HUES6 (cell line): Measurements from ENCODE around the gene SCN5A.

ENCODE experiments used
- H3K27ac ChIP-seq: 2 replicates; pipeline ENCODE4 v1.7.0; 2013; ENCODE audit warnings: low read depth, mild to moderate bottlenecking, low read length, inconsistent platforms
- H3K27me3 ChIP-seq: 2 replicates; pipeline ENCODE4 v1.6.1; 2013; ENCODE audit warnings: low read length; ENCODE audit not compliant: control insufficient read depth, insufficient read depth
- H3K36me3 ChIP-seq: 2 replicates; pipeline ENCODE4 v1.6.1; 2013; ENCODE audit warnings: low read length; ENCODE audit not compliant: control insufficient read depth, insufficient read depth
- H3K4me1 ChIP-seq: 2 replicates; pipeline ENCODE4 v1.6.1; 2013; ENCODE audit warnings: low read length; ENCODE audit not compliant: control insufficient read depth, insufficient read depth
- H3K4me3 ChIP-seq: 2 replicates; pipeline ENCODE4 v1.5.1; 2013; ENCODE audit warnings: low read depth, low read length
- H3K9ac ChIP-seq: one replicate; pipeline ENCODE4 v1.6.1; 2013; ENCODE audit warnings: mild to moderate bottlenecking, low read length
- H3K9me3 ChIP-seq: 2 replicates; pipeline ENCODE4 v1.6.1; 2013; ENCODE audit warnings: low read depth, low read length; ENCODE audit not compliant: control insufficient read depth, insufficient read depth

The SCN5A gene

DNA sequence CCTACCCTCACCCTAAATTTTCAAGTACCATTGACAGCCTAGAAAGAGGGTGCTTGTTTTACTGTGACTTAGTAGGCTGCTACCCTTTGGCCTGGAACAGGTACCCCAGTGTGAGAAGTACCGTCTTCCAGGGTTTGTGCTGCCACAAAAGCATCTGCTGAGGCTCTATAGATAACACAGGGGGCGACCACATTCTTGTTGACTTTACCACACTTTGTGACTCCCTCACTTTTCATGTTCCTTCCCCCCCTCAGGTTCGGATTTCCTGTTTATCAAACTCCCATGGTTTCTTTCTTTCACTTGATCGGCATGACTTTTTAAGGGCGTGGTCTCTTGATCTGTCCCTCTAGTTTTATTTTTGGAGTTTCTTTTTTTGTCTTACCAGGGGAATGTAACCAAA, 129.8 kb downstream of the SCN5A start:
- peak overlapping the region; percentile 36; the same call in 1 of the 2 replicates for H3K27ac ChIP-seq
- peaks cover 8% of the 10 kb centered on the region for H3K4me1 ChIP-seq
- H3K27me3 ChIP-seq: no peaks in the 10 kb centered on the region
- no peaks in the 10 kb centered on the region for H3K9me3 ChIP-seq
- H3K4me3 ChIP-seq: no peak overlapping the region
- peaks cover 14% of the 10 kb centered on the region for H3K36me3 ChIP-seq
- no peak overlapping the region for H3K9ac ChIP-seq

DNA sequence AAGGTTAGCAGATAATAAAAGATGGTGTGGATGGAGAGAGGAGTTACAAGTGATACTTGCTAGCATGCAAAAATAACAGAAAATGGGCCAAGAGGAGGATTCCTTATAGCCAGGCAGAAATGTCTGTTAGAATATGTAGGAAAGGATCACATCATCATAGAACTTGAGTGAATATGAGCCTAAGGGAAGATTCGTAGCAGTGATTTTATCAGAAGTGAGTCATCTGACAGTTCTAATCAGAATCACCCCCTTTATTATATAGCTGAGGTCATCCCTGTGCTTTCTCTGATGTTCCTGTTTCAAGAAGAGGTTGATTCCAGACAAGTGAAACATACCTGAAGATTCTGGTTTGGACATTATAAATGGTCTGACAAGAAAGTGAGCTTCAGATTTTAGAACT, 130.5 kb downstream of the SCN5A start:
- no peaks in the 10 kb centered on the region for H3K9me3 ChIP-seq
- H3K27ac ChIP-seq: no peak overlapping the region
- no peaks in the 10 kb centered on the region for H3K27me3 ChIP-seq
- H3K36me3 ChIP-seq: peaks cover 11% of the 10 kb centered on the region
- no peak overlapping the region for H3K4me3 ChIP-seq
- no peak overlapping the region for H3K9ac ChIP-seq
- peaks cover 8% of the 10 kb centered on the region for H3K4me1 ChIP-seq

- Histone ChIP-seq H3K9ac (no peak overlapping the region), H3K4me3 (no peak overlapping the region), H3K9me3 (no peaks in the 10 kb centered on the region), H3K27ac (no peak overlapping the region), H3K27me3 (no peaks in the 10 kb centered on the region), H3K36me3 (peaks cover 11% of the 10 kb centered on the region), H3K4me1 (peaks cover 8% of the 10 kb centered on the region)
These were observed 132.8 kb downstream of the SCN5A start for GRCh38 chr3:38516669-38517068.

GRCh38 chr3:38515367-38515766, 134.1 kb downstream of the SCN5A start:
- Histone ChIP-seq H3K27ac (no peak overlapping the region), H3K4me3 (no peak overlapping the region), H3K9me3 (no peaks in the 10 kb centered on the region), H3K36me3 (peaks cover 15% of the 10 kb centered on the region), H3K9ac (no peak overlapping the region), H3K4me1 (peaks cover 5% of the 10 kb centered on the region), H3K27me3 (no peaks in the 10 kb centered on the region)

DNA sequence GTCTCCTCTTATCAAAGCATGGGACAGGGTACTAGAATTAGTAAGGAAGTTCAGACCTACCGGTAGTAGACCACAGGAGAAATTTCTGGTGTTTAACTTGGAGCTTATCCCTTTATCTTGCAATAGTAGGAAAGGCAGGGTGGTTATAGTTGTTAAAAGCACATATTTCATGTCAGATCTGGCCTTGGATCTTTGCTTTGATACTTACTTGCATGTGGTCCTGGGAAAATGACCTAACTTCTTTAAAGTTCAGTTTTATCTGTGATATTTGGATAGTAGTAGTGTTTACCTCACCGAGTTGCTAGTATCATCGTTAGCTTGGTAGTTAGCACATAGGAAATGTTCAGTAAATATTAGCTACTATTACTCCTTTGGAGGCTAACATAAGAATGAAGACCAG, 137.9 kb downstream of the SCN5A start:
- no peak overlapping the region for H3K4me3 ChIP-seq
- no peaks in the 10 kb centered on the region for H3K27me3 ChIP-seq
- H3K9ac ChIP-seq: no peak overlapping the region
- no peaks in the 10 kb centered on the region for H3K9me3 ChIP-seq
- peaks cover 39% of the 10 kb centered on the region for H3K36me3 ChIP-seq
- no peak overlapping the region for H3K27ac ChIP-seq
- no peaks in the 10 kb centered on the region for H3K4me1 ChIP-seq

GRCh38 chr3:38510631-38511030, 138.9 kb downstream of the SCN5A start:
- Histone ChIP-seq H3K4me3 (no peak overlapping the region), H3K36me3 (peaks cover 43% of the 10 kb centered on the region), H3K27me3 (no peaks in the 10 kb centered on the region), H3K9me3 (no peaks in the 10 kb centered on the region), H3K27ac (no peak overlapping the region), H3K4me1 (no peaks in the 10 kb centered on the region), H3K9ac (no peak overlapping the region)

DNA sequence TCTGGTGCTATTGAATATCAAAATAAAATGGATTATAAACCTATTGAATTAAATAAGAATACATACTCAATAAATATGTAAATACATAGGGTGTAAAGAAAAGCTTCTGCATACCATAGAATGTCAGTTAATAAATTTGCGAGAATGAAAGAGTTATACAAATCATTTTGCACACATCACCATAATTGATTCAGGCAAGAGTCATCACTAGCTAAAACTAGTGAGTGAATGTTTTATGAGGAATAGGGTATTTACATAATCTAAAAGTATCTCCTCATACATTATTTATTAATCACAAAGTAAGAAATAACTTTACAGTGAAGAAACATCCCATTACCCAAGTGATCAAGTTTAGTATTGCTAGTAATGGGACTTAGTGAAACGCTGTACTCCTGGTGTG, 139.8 kb downstream of the SCN5A start:
- no peak overlapping the region for H3K9ac ChIP-seq
- no peaks in the 10 kb centered on the region for H3K27me3 ChIP-seq
- H3K9me3 ChIP-seq: no peaks in the 10 kb centered on the region
- no peak overlapping the region for H3K4me3 ChIP-seq
- peaks cover 47% of the 10 kb centered on the region for H3K36me3 ChIP-seq
- H3K4me1 ChIP-seq: no peaks in the 10 kb centered on the region
- no peak overlapping the region for H3K27ac ChIP-seq

- H3K9me3 ChIP-seq: no peaks in the 10 kb centered on the region
- H3K4me1 ChIP-seq: no peaks in the 10 kb centered on the region
- no peaks in the 10 kb centered on the region for H3K27me3 ChIP-seq
- H3K27ac ChIP-seq: no peak overlapping the region
- peaks cover 58% of the 10 kb centered on the region for H3K36me3 ChIP-seq
- no peak overlapping the region for H3K4me3 ChIP-seq
- no peak overlapping the region for H3K9ac ChIP-seq
These were observed 142.4 kb downstream of the SCN5A start for GRCh38 chr3:38507120-38507519.

GRCh38 chr3:38500688-38501417, 148.6 kb downstream of the SCN5A start:
- Histone ChIP-seq H3K4me3 (no peak overlapping the region), H3K4me1 (peaks cover 3% of the 10 kb centered on the region; the same call in 1 of the 2 replicates), H3K36me3 (peaks cover 38% of the 10 kb centered on the region), H3K9ac (no peak overlapping the region), H3K27ac (no peak overlapping the region), H3K9me3 (no peaks in the 10 kb centered on the region), H3K27me3 (no peaks in the 10 kb centered on the region)
